ENCODE data around the gene TAF3.

GRCh38 chr10:8052956-8053445 lies 234.7 kb downstream of the TAF3 start:
- no peak for TF ChIP-seq POLR2A (IDR thresholded peaks at IDR 0.05; ENCODE audit: low read depth, low read length)
- no peak for TF ChIP-seq POLR2AphosphoS5 (IDR thresholded peaks at IDR 0.05; ENCODE audit: low read depth, low read length)
- TF ChIP-seq TAF1 (IDR thresholded peaks at IDR 0.05; ENCODE audit: low read depth, low read length) = no peak
- TF ChIP-seq SPI1 (IDR thresholded peaks at IDR 0.05; ENCODE audit: low read depth, low read length) = no peak
- no peak for TF ChIP-seq POU2F2 (IDR thresholded peaks at IDR 0.05; ENCODE audit: low read depth, low read length)
- TF ChIP-seq PAX5 (IDR thresholded peaks at IDR 0.05; ENCODE audit: insufficient read depth, low read length, severe bottlenecking) = no peak
